Activated CD4-positive, alpha-beta memory T cell treated with anti-CD3 and anti-CD28 coated beads, Interleukin-2, amount 10 ng/mL, durations not matched to agents 7 days and 5 days (primary cell): ENCODE data around the gene ZNF638. TPM values are rescaled to one million over a fixed set of nuclear protein-coding genes. Genes with fewer than 3 reads are reported as not detected.
"Not testable (repeated sequence)": the region's sequence is repeated elsewhere in the genome, so short reads cannot be mapped to it uniquely, and the experiment has no call there.

Experiments used
- CTCF ChIA-PET: fragments of 350-600 bp; sonication (Branson Sonifier 250); formaldehyde crosslinking; loops from one replicate; lab custom pipeline; 2021; ENCODE audit warnings: antibody characterized with exemption, inconsistent platforms; lab: Charles Lee
- POLR2A ChIA-PET: fragments of 350-600 bp; sonication (Branson Sonifier 250); formaldehyde crosslinking; loops from one replicate; lab custom pipeline; 2021; ENCODE audit warnings: antibody characterized with exemption; lab: Charles Lee
- DNase-seq: peaks from one replicate; pipeline ENCODE4 v3.0.0-alpha.2; 2020
- H3K27ac Mint-ChIP-seq: one replicate; pipeline ENCODE4 v1.8.0; 2021; ENCODE audit warnings: mild to moderate bottlenecking, mixed read lengths
- H3K27me3 Mint-ChIP-seq: one replicate; pipeline ENCODE4 v1.8.0; 2021; ENCODE audit warnings: mixed read lengths
- H3K36me3 Mint-ChIP-seq: one replicate; pipeline ENCODE4 v1.8.0; 2021; ENCODE audit warnings: low read depth, mixed read lengths
- H3K4me1 Mint-ChIP-seq: one replicate; pipeline ENCODE4 v1.8.0; 2021; ENCODE audit warnings: mixed read lengths
- H3K4me3 Mint-ChIP-seq: one replicate; pipeline ENCODE4 v1.8.0; 2021; ENCODE audit warnings: mild to moderate bottlenecking, mixed read lengths
- H3K9me3 Mint-ChIP-seq: one replicate; pipeline ENCODE4 v1.8.0; 2021; ENCODE audit warnings: mixed read lengths
- total RNA-seq, 2 experiments: library from RNA; stranded (reverse); gene quantifications; one replicate each; pipeline ENCODE4 v1.2.3, GENCODE V29; 2021

The ZNF638 gene
- total RNA-seq, 2 experiments from 2014 or later = 78.6 to 79.3 TPM

GRCh38 chr2:71313016-71313766 is 18.4 kb upstream of the ZNF638 start:
- no peak for DNase-seq
- POLR2A ChIA-PET = no interaction called here
- Mint-ChIP-seq H3K36me3 (no peaks in the 10 kb centered on the region), H3K9me3 (peaks cover 8% of the 10 kb centered on the region), H3K27ac (no peak overlapping the region), H3K4me3 (no peak overlapping the region), H3K4me1 (no peaks in the 10 kb centered on the region), H3K27me3 (peaks cover 7% of the 10 kb centered on the region)
- CTCF ChIA-PET = interaction anchor here (1.8 kb wide), 1 partner anchor 14 kb away, joined by 6 read pairs; no protein-coding TSS in a partner anchor

DNA sequence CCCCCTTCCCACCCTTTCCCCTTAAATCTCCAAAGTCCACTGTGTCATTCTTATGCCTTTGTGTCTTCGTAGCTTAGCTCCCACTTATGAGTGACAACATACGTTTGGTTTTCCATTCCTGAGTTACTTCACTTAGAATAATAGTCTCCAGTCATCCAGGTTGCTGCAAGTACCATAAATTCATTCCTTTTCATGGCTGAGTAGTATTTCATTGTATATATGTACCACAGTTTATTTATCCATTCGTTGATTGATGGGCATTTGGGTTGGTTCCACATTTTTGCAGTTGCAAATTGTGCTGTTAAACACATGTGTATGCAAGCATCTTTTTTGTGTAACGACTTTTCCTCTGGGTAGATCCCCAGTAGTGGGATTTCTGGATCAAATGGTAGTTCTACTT is 14.5 kb upstream of the ZNF638 start:
- Mint-ChIP-seq H3K4me1 (no peaks in the 10 kb centered on the region), H3K27me3 (peaks cover 20% of the 10 kb centered on the region), H3K36me3 (peaks cover 10% of the 10 kb centered on the region), H3K27ac (no peak overlapping the region), H3K4me3 (no peak overlapping the region), H3K9me3 (peaks cover 37% of the 10 kb centered on the region)
- no peak for DNase-seq
- ChIA-PET POLR2A (no interaction called here), CTCF (no interaction called here)

DNA sequence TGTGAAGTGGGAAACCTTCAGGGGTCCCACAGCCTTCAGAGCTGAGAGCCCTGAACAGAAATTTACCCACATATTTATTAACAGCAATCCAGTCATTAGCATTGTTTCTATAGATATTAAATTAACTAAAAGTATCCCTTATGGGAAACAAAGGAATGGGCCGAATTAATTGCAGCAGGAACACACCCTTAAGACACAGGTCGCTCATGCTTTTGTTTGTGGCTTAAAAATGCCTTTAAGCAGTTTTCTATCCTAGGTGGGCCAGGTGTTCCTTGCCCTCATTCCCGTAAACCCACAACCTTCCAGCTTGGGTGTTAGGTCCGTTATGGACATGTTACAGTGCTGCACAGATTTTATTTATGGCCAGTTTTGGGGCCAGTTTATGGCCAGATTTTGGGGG is 13.7 kb upstream of the ZNF638 start:
- Mint-ChIP-seq H3K36me3 (peaks cover 10% of the 10 kb centered on the region), H3K9me3 (peaks cover 37% of the 10 kb centered on the region), H3K27me3 (peaks cover 18% of the 10 kb centered on the region)
- DNase-seq, H3K27ac Mint-ChIP-seq, H3K4me3 Mint-ChIP-seq, CTCF ChIA-PET, H3K4me1 Mint-ChIP-seq, POLR2A ChIA-PET: not testable (repeated sequence)

DNA sequence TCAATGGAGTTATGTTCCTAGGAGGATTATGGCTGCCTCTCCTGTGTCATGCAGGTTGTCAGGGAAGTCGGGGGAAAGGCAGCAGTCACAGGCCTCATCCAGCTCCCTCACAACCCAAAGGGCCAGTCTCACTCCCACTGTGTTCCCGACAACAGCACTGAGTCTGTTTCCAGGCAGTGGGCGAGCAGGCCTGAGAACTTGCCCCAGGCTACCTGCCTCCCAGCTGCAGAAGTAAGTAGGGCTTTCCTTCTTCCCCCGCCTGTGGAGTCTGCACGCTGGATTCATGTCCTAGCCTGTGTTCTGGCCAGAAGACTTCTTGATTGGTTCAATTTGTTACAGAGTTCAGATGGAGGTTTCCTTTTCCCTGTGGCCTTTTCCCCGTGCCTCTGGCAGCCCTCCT is 8.2 kb upstream of the ZNF638 start:
- Mint-ChIP-seq H3K9me3 (peaks cover 33% of the 10 kb centered on the region), H3K27ac (no peak overlapping the region), H3K4me1 (no peaks in the 10 kb centered on the region), H3K27me3 (peaks cover 16% of the 10 kb centered on the region), H3K4me3 (no peak overlapping the region), H3K36me3 (peaks cover 10% of the 10 kb centered on the region)
- no peak for DNase-seq
- CTCF ChIA-PET = no interaction called here
- POLR2A ChIA-PET = interaction anchor here (1.2 kb wide), 1 partner anchor 8 kb away, joined by 6 read pairs; the partner anchor contains the start of gene ZNF638

- Mint-ChIP-seq H3K4me3 (no peak overlapping the region), H3K36me3 (peaks cover 2% of the 10 kb centered on the region), H3K27ac (no peak overlapping the region), H3K9me3 (peaks cover 4% of the 10 kb centered on the region), H3K27me3 (peaks cover 3% of the 10 kb centered on the region), H3K4me1 (peaks cover 3% of the 10 kb centered on the region)
- CTCF ChIA-PET = interaction anchor here (2.9 kb wide), 1 partner anchor 28 kb away, joined by 10 read pairs; no protein-coding TSS in a partner anchor
- POLR2A ChIA-PET = no interaction called here
- no peak for DNase-seq
These were observed 4.6 kb upstream of the ZNF638 start for GRCh38 chr2:71326968-71327367.

- no peak overlapping the region for H3K27ac Mint-ChIP-seq
- H3K36me3 Mint-ChIP-seq = peaks cover 6% of the 10 kb centered on the region
- H3K4me1 Mint-ChIP-seq = peaks cover 10% of the 10 kb centered on the region
- ChIA-PET CTCF (interaction anchor here (0.8 to 2.9 kb wide), 3 partner anchors 28 to 1519 kb away, joined by 3 to 10 read pairs (median 4); no protein-coding TSS in a partner anchor), POLR2A (interaction anchor here (0.5 kb wide), 1 partner anchor 66 kb away, joined by 3 read pairs; no protein-coding TSS in a partner anchor)
- no peak overlapping the region for H3K4me3 Mint-ChIP-seq
- no peak for DNase-seq
- peaks cover 3% of the 10 kb centered on the region for H3K9me3 Mint-ChIP-seq
- peaks cover 3% of the 10 kb centered on the region for H3K27me3 Mint-ChIP-seq
These were observed 3.7 kb upstream of the ZNF638 start for GRCh38 chr2:71327916-71328315.

GRCh38 chr2:71330155-71330554 is 1.4 kb upstream of the ZNF638 start:
- Mint-ChIP-seq H3K9me3 (no peaks in the 10 kb centered on the region), H3K4me1 (peaks cover 25% of the 10 kb centered on the region), H3K36me3 (peaks cover 18% of the 10 kb centered on the region), H3K27ac (no peak overlapping the region), H3K27me3 (peaks cover 3% of the 10 kb centered on the region), H3K4me3 (no peak overlapping the region)
- ChIA-PET CTCF (interaction anchor here (0.7 to 2.0 kb wide), 4 partner anchors 30 to 180 kb away, joined by 3 to 7 read pairs (median 4); no protein-coding TSS in a partner anchor), POLR2A (no interaction called here)
- DNase-seq = no peak

GRCh38 chr2:71330585-71331330 is 824 bp upstream of the ZNF638 start:
- Mint-ChIP-seq H3K36me3 (peaks cover 21% of the 10 kb centered on the region), H3K4me3 (peak overlapping the region; percentile 100), H3K9me3 (no peaks in the 10 kb centered on the region), H3K27me3 (peaks cover 3% of the 10 kb centered on the region), H3K27ac (no peak overlapping the region), H3K4me1 (peaks cover 28% of the 10 kb centered on the region)
- no peak for DNase-seq
- CTCF ChIA-PET = interaction anchor here (0.9 to 2.3 kb wide), 11 partner anchors 14 to 263 kb away, joined by 4 to 12 read pairs (median 7); partner anchors contain the start of genes NAGK and PAIP2B
- POLR2A ChIA-PET = interaction anchor here (0.6 to 1.9 kb wide), 15 partner anchors 8 to 263 kb away, joined by 3 to 9 read pairs (median 4); partner anchors contain the start of genes MCEE and NAGK

- Mint-ChIP-seq H3K4me1 (peaks cover 28% of the 10 kb centered on the region), H3K27ac (peak overlapping the region; percentile 60), H3K36me3 (peaks cover 23% of the 10 kb centered on the region), H3K4me3 (peak overlapping the region; percentile 100)
- ChIA-PET CTCF (interaction anchor here (0.6 to 2.3 kb wide), 45 partner anchors 9 to 1598 kb away, joined by 3 to 17 read pairs (median 4); partner anchors contain the start of genes NAGK and PAIP2B), POLR2A (interaction anchor here (0.6 to 1.9 kb wide), 16 partner anchors 8 to 263 kb away, joined by 3 to 9 read pairs (median 4); partner anchors contain the start of genes MCEE and NAGK)
- not testable (repeated sequence) for DNase-seq, H3K9me3 Mint-ChIP-seq, H3K27me3 Mint-ChIP-seq
These were observed 326 bp upstream of the ZNF638 start for GRCh38 chr2:71331331-71331580.

- Mint-ChIP-seq H3K36me3 (peaks cover 23% of the 10 kb centered on the region), H3K9me3 (no peaks in the 10 kb centered on the region), H3K27me3 (peaks cover 3% of the 10 kb centered on the region), H3K4me1 (peaks cover 29% of the 10 kb centered on the region), H3K27ac (peak overlapping the region; percentile 99), H3K4me3 (peak overlapping the region; percentile 100)
- ChIA-PET POLR2A (interaction anchor here (1.1 to 3.0 kb wide), 8 partner anchors 9 to 264 kb away, joined by 3 to 12 read pairs (median 6); partner anchors contain the start of genes NAGK and PAIP2B), CTCF (interaction anchor here (1.0 to 2.3 kb wide), 10 partner anchors 12 to 135 kb away, joined by 4 to 9 read pairs (median 5); partner anchors contain the start of gene PAIP2B)
- no peak for DNase-seq
These were observed 834 bp downstream of the ZNF638 start for GRCh38 chr2:71332435-71332796.

DNA sequence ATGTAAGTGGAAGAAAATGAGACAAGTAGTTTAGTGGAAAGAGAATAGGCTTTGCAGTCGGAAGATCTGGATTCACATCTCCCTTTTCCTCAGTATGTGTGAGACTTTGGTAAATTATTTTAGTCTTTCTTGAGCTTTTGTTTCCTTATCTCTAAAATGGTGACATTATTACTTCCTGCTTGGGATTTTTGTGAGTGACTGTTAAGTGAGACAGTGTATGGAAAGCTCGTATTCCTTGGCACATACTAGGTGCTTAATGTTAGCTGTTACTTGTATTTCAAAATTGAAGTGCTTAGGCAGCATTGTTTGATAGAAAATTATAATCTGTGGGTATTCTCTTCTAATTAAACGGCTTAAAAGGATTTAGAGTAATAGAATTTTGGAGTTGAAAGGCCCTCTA is 2.0 kb downstream of the ZNF638 start:
- Mint-ChIP-seq H3K4me1 (peaks cover 38% of the 10 kb centered on the region), H3K27ac (peak overlapping the region; percentile 0)
- CTCF ChIA-PET = interaction anchor here (0.5 to 1.4 kb wide), 3 partner anchors 34 to 369 kb away, joined by 3 to 4 read pairs (median 4); partner anchors contain the start of gene NAGK

GRCh38 chr2:71336384-71336783 is 4.8 kb downstream of the ZNF638 start:
- DNase-seq = no peak
- CTCF ChIA-PET = interaction anchor here (0.6 kb wide), 1 partner anchor 36 kb away, joined by 4 read pairs; no protein-coding TSS in a partner anchor
- peaks cover 50% of the 10 kb centered on the region for H3K36me3 Mint-ChIP-seq
- no peaks in the 10 kb centered on the region for H3K27me3 Mint-ChIP-seq
- H3K4me3 Mint-ChIP-seq = no peak overlapping the region
- POLR2A ChIA-PET = interaction anchor here (1.0 kb wide), 1 partner anchor 72 kb away, joined by 3 read pairs; no protein-coding TSS in a partner anchor
- no peak overlapping the region for H3K27ac Mint-ChIP-seq
- peaks cover 53% of the 10 kb centered on the region for H3K4me1 Mint-ChIP-seq
- no peaks in the 10 kb centered on the region for H3K9me3 Mint-ChIP-seq

More for the DNA sequence above, 2.0 kb downstream of the ZNF638 start:
- no peaks in the 10 kb centered on the region for H3K9me3 Mint-ChIP-seq
- peaks cover 3% of the 10 kb centered on the region for H3K27me3 Mint-ChIP-seq
- no peak for DNase-seq
- H3K36me3 Mint-ChIP-seq = peaks cover 33% of the 10 kb centered on the region
- POLR2A ChIA-PET = interaction anchor here (1.2 to 3.0 kb wide), 4 partner anchors 11 to 265 kb away, joined by 5 to 12 read pairs (median 6); partner anchors contain the start of gene NAGK
- peak overlapping the region; percentile 100 for H3K4me3 Mint-ChIP-seq
